Stimulated activated naive CD4-positive, alpha-beta T cell (primary cell): Measurements from ENCODE around the gene CCDC89.
A peak's percentile ranks its signal among the peaks of the same experiment; 100 is the strongest.

Experiments
- DNase-seq, 6 experiments: peaks; one replicate each; lab custom pipeline; 2025; lab: John Stamatoyannopoulos, UW

CCDC89 gene

GRCh38 chr11:85685820-85686459, at the start of gene CCDC89:
TSS of gene CCDC89 (minus strand) at chr11:85686195. CDS start at chr11:85686130, 65 bp downstream.
- no peak for DNase-seq

- DNase-seq = no peak
These were observed 47.0 kb upstream of the CCDC89 start for GRCh38 chr11:85732965-85733364.

- DNase-seq = no peak
These were observed 40.4 kb upstream of the CCDC89 start for GRCh38 chr11:85726381-85726780.

GRCh38 chr11:85725510-85726258, 39.7 kb upstream of the CCDC89 start:
- DNase-seq = no peak

GRCh38 chr11:85724748-85725465, 38.9 kb upstream of the CCDC89 start:
- no peak for DNase-seq

- DNase-seq = no peak
These were observed 37.1 kb upstream of the CCDC89 start for GRCh38 chr11:85723088-85723487.

- DNase-seq = no peak
These were observed 35.2 kb upstream of the CCDC89 start for GRCh38 chr11:85721191-85721590.

- no peak for DNase-seq
These were observed 33.2 kb upstream of the CCDC89 start for GRCh38 chr11:85718991-85719807.

GRCh38 chr11:85718126-85718943, 32.3 kb upstream of the CCDC89 start:
- no peak for DNase-seq

GRCh38 chr11:85717429-85717828, 31.4 kb upstream of the CCDC89 start:
- DNase-seq = no peak

- DNase-seq = no peak
These were observed 27.0 kb upstream of the CCDC89 start for GRCh38 chr11:85712953-85713352.

GRCh38 chr11:85710917-85711316, 24.9 kb upstream of the CCDC89 start:
- DNase-seq = no peak

GRCh38 chr11:85709941-85710702, 24.1 kb upstream of the CCDC89 start:
- no peak for DNase-seq

- DNase-seq = no peak
These were observed 19.8 kb upstream of the CCDC89 start for GRCh38 chr11:85705800-85706199.

GRCh38 chr11:85704967-85705366, 19.0 kb upstream of the CCDC89 start:
- no peak for DNase-seq

- DNase-seq = peak in 1 of 6 experiments; percentile 16
These were observed 14.2 kb upstream of the CCDC89 start for GRCh38 chr11:85699957-85700741.

GRCh38 chr11:85698195-85698594, 12.2 kb upstream of the CCDC89 start:
- DNase-seq = no peak

GRCh38 chr11:85697747-85698146, 11.8 kb upstream of the CCDC89 start:
- no peak for DNase-seq

GRCh38 chr11:85695546-85695945, 9.6 kb upstream of the CCDC89 start:
- no peak for DNase-seq
